OCI-LY3 (cell line): ENCODE measurements around the gene FAM168B.

Experiments used
- H2AFZ ChIP-seq: fragments of 200-600, 300-600 bp; shearing (Covaris generic); 2 replicates; pipeline ENCODE4 v1.6.0; 2014; ENCODE audit warnings: antibody characterized with exemption, low read depth, low read length
- H3K27ac ChIP-seq: fragments of 200-600, 300-600 bp; sonication (generic); 2 replicates; pipeline ENCODE4 v1.5.1; 2014; ENCODE audit warnings: mild to moderate bottlenecking, low read length, moderate library complexity, mixed read lengths
- H3K27me3 ChIP-seq: fragments of 200-600, 300-600 bp; sonication (generic); 2 replicates; pipeline ENCODE4 v1.6.1; 2014; ENCODE audit warnings: low read depth, low read length, mixed read lengths
- H3K36me3 ChIP-seq: fragments of 200-600, 300-600 bp; sonication (generic); replicated peaks from 2 replicates; pipeline ENCODE3; 2014; ENCODE audit warnings: low read depth, low read length, mixed read lengths
- H3K4me1 ChIP-seq: fragments of 300-600, 200-600 bp; sonication (generic); 2 replicates; pipeline ENCODE4 v1.6.1; 2014; ENCODE audit warnings: low read length, mixed read lengths
- H3K4me2 ChIP-seq: fragments of 200-600, 300-600 bp; sonication (generic); 2 replicates; pipeline ENCODE4 v1.6.1; 2014; ENCODE audit warnings: low read length, mixed read lengths
- H3K4me3 ChIP-seq: fragments of 300-600, 200-600 bp; sonication (generic); 2 replicates; pipeline ENCODE4 v1.5.1; 2014; ENCODE audit warnings: antibody characterized with exemption, mild to moderate bottlenecking, low read length, moderate library complexity
- H3K79me2 ChIP-seq: fragments of 300-600, 200-600 bp; shearing (Covaris generic); 2 replicates; pipeline ENCODE4 v1.6.1; 2014; ENCODE audit warnings: mild to moderate bottlenecking, low read length, mixed read lengths
- H3K9ac ChIP-seq: fragments of 300-600, 200-600 bp; shearing (Covaris generic); 2 replicates; pipeline ENCODE4 v1.6.0; 2014; ENCODE audit warnings: mild to moderate bottlenecking, low read length, moderate library complexity
- H3K9me3 ChIP-seq: fragments of 200-600, 300-600 bp; shearing (Covaris generic); 2 replicates; pipeline ENCODE4 v1.6.1; 2014; ENCODE audit warnings: low read length, mixed read lengths; ENCODE audit not compliant: insufficient read depth
- H4K20me1 ChIP-seq: fragments of 200-600, 300-600 bp; sonication (generic); 2 replicates; pipeline ENCODE4 v1.6.1; 2016; ENCODE audit warnings: low read length, mixed read lengths; ENCODE audit not compliant: insufficient read depth
- CTCF ChIP-seq: fragments of 200-600, 300-600 bp; sonication (generic); IDR thresholded peaks from 2 replicates; pipeline ENCODE4 v1.5.1; 2014; ENCODE audit warnings: antibody characterized with exemption, low read length, low read depth
- EZH2phosphoT487 ChIP-seq: fragments of 200-600 bp; shearing (Covaris generic); IDR thresholded peaks from 2 replicates; pipeline ENCODE4 v1.6.1; 2018; ENCODE audit warnings: antibody characterized with exemption, mixed run types, low read depth

The FAM168B gene, protein sequence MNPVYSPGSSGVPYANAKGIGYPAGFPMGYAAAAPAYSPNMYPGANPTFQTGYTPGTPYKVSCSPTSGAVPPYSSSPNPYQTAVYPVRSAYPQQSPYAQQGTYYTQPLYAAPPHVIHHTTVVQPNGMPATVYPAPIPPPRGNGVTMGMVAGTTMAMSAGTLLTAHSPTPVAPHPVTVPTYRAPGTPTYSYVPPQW

DNA sequence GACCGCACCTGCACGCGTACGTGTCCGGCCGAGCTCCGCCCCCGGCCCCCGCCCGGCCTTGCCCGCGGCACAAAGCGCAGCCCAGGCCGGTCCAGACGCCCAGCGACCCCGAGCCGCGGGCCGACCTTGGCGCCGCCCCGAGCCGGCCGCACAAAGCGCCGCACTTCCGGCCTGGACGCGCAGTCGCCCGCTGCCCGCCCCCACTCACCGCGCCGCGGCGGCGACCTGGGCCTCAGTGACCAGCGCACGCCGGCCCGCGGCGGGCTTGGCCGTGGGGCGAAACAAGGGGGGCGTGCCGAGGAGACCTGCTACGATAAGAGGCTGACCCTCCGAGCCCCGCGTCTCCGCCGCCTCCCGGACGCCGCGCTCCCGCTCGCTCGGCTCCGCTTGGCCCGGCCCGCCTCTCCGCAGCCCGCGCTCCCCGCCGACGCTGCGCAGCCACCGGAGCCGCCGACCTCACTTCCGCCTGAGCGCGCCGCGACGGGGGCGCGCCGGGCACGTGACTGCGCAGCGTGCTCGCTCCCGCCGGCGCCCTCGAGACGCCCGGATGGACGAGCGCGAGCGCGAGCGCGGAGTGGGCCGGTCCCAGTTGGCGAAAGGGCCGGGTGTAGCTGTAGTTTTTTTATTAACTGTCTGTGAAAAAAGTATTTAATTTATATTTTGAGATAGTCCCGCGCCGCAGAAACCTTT, at the start of gene FAM168B:
Gene FAM168B, minus strand, starts transcription at position 455 of the 690 bp plus-strand sequence. CDS start 10,814 bp downstream, outside the sequence.
- Histone ChIP-seq H2AFZ (peak within 1 kb of the TSS; percentile 47; the same call in 1 of the 2 replicates), H3K36me3 (peaks cover 12% of the 10 kb centered on the region), H3K27me3 (no peaks in the 10 kb centered on the region), H3K4me2 (peak within 1 kb of the TSS; percentile 88), H3K9me3 (no peaks in the 10 kb centered on the region), H3K4me1 (peaks cover 19% of the 10 kb centered on the region), H3K79me2 (peaks cover 51% of the 10 kb centered on the region), H3K27ac (peak within 1 kb of the TSS; percentile 56), H4K20me1 (peaks cover 18% of the 10 kb centered on the region), H3K4me3 (peak within 1 kb of the TSS; percentile 90), H3K9ac (peak within 1 kb of the TSS; percentile 81)
- no peak for TF ChIP-seq CTCF
- no peak for TF ChIP-seq EZH2phosphoT487

DNA sequence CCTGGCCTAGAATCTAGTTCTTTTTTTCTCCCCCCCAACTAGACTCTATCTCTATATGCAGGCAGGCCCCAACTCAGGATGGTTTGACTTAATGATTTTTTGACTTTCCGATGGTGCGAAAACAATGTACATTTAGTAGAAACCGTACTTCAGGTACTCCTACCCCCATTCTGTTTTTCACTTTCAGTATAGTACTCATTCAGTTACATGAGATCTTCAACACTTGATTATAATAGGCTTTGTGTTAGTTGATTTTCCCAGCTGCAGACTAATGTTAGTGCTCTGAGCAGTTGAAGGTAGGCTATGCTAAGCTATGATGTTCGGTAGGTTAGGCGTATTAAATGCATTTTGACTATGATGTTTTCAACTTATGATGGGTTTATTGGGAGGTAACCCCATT, 49.6 kb upstream of the FAM168B start:
- Histone ChIP-seq H3K36me3 (peaks cover 56% of the 10 kb centered on the region), H3K4me3 (no peak overlapping the region), H3K27ac (no peak overlapping the region), H4K20me1 (peaks cover 40% of the 10 kb centered on the region), H3K4me1 (peaks cover 24% of the 10 kb centered on the region), H3K27me3 (no peaks in the 10 kb centered on the region), H2AFZ (no peak overlapping the region), H3K9ac (no peak overlapping the region), H3K9me3 (no peaks in the 10 kb centered on the region), H3K4me2 (no peak overlapping the region), H3K79me2 (0 out of 2 replicates have a peak, but pooled peaks cover 4% of the 10 kb centered on the region)
- no peak for TF ChIP-seq CTCF
- TF ChIP-seq EZH2phosphoT487, result no peak

- no peak overlapping the region for H3K4me2 ChIP-seq
- no peaks in the 10 kb centered on the region for H3K79me2 ChIP-seq
- no peak for TF ChIP-seq CTCF
- no peak for TF ChIP-seq EZH2phosphoT487
- H3K4me1 ChIP-seq, result peaks cover 13% of the 10 kb centered on the region
- H3K9me3 ChIP-seq, result no peaks in the 10 kb centered on the region
- peaks cover 43% of the 10 kb centered on the region for H3K36me3 ChIP-seq
- no peak overlapping the region for H3K9ac ChIP-seq
- H3K27me3 ChIP-seq, result no peaks in the 10 kb centered on the region
- peaks cover 28% of the 10 kb centered on the region for H4K20me1 ChIP-seq
- no peak overlapping the region for H2AFZ ChIP-seq
- no peak overlapping the region for H3K4me3 ChIP-seq
- no peak overlapping the region for H3K27ac ChIP-seq
Observed at GRCh38 chr2:131140581-131140980, 47.3 kb upstream of the FAM168B start.

GRCh38 chr2:131132729-131133128, 39.5 kb upstream of the FAM168B start:
- Histone ChIP-seq H3K4me1 (no peaks in the 10 kb centered on the region), H3K4me2 (no peak overlapping the region), H3K36me3 (peaks cover 28% of the 10 kb centered on the region), H2AFZ (no peak overlapping the region), H3K4me3 (no peak overlapping the region), H3K79me2 (no peaks in the 10 kb centered on the region), H3K9ac (no peak overlapping the region), H4K20me1 (no peaks in the 10 kb centered on the region), H3K9me3 (no peaks in the 10 kb centered on the region), H3K27ac (no peak overlapping the region), H3K27me3 (no peaks in the 10 kb centered on the region)
- TF ChIP-seq EZH2phosphoT487, result no peak
- no peak for TF ChIP-seq CTCF
